Fibroblast of upper back skin (primary cell): ENCODE results near the gene LYPD6.

Experiments
- DNase-seq: peaks from one replicate; pipeline ENCODE4 v3.0.0-alpha.2; 2013

LYPD6 gene

DNA sequence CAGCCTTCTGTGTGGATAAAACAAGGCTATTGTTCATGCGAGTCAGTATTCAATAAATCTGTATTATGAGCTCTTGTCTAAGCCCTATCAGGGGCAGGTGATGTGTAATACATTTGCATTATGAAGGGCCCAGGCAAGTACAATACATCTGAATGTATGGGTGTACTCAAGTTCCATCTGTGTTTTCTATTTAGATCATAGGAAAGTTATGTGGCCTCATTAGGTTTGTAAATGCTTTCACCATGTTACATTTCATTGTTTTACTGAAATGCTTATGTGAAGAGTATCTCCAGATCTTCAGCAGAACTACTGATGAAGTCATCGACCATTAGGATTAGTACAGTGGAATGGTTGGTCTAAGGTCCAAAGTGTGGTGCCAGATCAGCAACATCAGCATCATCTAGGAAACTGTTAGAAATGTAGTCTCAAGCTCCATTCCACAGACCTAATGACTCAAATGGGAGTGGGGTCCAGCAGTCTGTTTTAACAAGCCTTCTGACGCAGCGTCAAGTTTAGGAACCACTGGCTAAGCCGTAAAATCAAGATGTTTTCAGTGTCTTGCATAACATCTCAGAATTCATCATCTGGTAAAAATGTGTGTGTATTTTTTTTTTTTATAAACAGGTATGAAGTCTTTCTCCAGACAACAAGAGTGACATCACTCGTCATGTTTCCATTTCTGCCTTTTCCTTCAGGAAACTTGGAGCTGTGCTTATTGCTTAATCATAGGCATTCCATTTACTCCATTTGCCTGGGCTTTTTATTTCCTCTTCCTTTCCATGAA is 80.5 kb downstream of the LYPD6 start:
- peak; percentile 90 for DNase-seq

DNA sequence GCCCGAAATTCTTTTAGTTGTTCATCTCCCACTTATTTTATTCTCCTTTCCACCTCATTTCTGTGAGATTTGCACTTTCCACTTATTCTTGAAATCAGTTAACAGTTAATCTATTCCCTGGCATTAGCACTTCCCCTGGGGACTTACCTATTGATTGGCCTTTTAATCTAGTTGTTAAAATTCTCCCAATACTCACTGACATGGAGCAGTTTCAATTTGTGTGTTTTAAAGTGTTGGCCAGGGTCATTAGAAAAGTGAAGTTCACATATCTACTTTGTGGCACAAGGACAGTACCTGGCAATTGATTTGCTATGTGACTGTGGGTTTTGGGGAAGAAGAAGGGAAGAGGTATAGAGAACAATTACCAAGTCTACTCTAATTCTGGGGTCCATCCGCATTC is 83.1 kb downstream of the LYPD6 start:
- DNase-seq, result no peak

DNA sequence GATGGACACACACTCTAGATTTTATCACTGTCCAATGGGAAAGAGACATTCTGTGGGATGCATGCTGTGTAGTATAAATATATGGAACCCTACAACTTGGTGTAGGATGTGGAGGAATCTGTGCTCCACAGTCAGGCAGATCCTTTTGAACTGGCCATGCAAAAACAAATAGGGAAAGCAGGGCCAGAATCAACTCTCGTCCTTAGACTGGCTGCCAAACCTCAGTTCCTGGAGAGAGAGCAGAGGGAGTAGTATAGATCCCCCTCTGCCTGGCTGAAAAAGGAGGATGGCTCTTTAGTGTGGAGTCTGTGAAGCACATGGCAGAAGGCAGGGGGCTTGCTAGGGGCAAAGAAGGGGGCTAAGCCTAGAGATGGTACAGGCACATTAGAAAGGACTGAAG is 84.7 kb downstream of the LYPD6 start:
- no peak for DNase-seq

DNA sequence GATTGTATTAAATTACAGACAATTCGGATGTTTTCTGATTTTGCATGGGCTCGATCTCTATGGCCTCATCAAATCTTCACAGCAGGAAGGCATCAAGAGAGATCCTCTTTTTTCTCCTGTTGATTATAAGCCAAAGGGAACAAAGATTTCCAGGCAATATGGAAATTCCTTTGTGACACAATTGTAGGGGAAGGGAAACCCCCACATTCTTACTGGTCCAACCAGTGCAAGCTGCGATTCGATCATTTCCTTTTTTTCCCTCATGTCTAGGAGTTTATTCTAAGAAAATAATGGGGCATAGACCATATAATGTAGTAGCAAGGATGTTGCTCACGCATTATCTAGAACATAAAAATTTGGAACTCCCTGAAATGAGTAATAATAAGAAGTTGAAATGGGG is 87.7 kb downstream of the LYPD6 start:
- DNase-seq, result no peak

DNA sequence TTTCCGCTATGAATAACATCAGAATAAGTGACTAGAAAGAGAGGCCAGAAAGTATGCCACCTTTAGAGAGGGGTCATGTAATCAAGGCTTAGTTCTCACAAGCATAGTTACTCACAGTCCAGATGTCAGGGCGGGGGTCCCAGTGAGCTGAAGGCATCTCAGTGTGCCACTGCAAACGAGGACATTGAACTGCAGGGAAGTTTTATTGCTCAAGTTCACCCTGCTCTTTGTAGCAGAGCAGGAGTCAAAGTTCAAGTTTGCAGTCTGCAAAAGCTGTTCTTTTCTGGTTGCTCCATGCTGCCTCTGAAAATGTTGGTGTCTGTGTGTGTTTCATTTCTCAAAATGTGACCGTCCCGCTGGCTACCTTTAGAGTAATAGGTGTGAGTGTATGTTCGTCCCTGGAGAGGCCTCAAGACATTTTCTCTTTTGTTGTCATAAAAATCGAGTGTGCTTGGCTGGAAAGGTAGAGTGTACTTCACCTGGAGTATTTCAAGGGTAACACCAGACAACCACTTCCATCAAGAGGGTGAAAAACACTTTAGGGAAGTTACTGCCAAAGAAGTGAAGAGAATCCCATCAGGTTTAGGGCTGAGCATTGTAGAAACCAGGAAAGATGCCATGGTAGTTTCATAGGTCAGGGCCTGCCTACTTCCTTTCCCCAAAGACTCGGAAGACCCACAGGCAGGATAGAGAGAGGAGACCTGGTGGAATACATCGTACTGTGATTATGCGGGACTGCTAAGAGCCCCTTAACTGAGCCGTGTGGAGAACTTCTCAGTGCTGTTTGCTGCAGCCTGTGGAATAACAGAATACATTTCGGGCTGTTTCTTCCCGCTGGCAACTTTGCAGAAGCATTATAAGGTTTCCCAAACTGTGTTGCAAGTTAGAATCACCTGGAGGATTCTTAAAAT is 89.9 kb downstream of the LYPD6 start:
- DNase-seq, result no peak

DNA sequence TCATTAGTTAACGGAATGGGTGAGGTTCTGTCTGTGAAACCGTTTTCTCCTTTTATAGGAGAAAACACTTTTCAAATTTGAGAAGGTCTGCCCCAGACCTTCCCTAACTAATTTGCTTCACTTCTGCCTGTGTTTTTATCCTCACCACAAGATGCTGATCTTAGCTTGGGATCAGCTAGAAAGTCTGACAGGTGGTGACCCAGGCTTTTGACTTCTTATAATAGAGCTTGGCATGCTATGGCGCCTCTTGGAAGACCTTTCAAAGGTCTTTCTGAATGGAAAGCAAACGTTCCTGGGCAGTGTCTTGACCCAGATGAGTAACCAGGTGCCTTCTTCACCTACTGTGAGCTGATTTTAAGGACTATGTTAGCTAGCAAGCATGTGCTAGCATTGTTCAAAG is 91.4 kb downstream of the LYPD6 start:
- DNase-seq, result no peak

DNA sequence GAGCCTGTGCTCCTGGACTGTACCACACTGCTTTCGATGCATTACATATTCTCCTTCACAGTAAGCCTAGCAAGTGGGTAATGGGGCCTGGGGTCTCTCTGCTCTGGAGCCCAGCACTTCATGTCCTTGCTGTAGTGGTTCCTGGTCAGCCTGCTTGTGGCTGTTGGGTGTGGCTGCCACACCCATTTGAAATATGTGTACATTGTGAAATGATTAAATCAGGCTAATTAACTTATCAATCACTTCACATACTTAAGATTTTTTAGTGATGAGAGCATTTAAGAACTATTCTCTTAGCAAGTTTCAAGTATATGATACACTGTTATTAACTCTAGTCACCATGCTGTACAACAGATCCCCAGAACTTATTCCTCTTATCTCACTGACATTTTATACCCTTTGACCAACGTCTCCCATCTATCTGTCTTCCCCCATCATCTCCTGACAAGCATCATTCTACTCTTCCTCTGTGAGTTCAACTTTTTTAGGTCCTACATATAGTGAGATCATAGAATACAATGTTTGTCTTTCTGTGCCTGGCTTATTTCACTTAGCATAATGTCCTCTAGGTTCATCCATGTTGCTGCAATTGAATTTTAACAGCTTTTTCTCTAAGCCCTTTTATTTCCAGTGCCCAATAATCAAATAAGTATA is 92.1 kb downstream of the LYPD6 start:
- DNase-seq, result peak; percentile 59

DNA sequence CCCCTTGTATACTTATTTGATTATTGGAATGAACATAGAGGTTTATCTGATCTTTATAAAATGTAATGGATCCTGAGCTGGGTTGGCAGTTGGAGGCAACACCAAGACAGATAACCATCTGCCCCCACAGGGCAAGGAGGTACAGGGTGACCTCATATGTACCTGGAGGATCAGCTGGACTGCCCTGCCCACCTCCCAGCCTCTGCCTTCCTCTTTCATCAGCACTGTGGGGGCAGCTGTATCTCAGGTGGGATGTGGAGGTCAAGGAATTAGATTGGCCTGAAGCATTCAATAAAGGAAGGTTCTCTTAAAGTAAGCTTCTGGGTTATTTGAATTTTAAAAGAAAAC is 92.6 kb downstream of the LYPD6 start:
- DNase-seq, result no peak

DNA sequence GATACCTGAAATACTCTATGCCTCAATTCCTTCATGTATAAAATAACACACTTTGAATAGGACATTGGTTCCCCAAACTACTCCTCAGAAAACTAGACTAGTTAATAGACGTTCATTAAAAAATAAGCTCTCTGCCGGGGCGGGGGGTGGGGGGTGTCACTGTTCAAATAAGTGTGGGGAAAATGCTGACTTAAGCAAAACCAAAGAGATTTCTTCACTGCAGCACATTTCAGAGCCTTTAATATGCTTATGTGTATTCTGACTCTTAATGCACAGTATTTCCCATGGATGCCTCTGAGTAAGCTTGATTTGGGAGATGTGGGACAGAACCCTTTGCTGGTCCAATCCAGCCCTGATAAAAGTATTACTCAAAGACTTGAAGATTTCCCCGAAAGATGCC is 93.2 kb downstream of the LYPD6 start:
- DNase-seq, result no peak

DNA sequence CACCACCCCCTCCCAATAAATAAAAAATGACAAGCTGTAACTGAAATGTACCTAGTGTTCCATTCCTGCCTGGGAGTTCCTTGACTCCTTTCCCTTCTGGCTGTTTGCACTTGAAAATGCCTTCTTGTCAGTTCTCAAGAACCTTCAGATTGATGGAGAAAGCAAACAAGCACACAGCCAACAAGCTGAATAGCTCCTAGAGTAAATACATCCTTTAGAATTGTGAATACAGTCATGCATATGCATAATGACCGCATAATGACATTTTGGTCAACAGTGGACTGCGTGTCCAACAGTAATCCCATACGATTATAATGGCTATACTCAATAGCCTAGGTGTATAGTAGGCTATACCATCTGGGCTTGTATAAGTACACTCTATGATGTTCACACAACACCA is 97.0 kb downstream of the LYPD6 start:
- DNase-seq, result peak; percentile 18

DNA sequence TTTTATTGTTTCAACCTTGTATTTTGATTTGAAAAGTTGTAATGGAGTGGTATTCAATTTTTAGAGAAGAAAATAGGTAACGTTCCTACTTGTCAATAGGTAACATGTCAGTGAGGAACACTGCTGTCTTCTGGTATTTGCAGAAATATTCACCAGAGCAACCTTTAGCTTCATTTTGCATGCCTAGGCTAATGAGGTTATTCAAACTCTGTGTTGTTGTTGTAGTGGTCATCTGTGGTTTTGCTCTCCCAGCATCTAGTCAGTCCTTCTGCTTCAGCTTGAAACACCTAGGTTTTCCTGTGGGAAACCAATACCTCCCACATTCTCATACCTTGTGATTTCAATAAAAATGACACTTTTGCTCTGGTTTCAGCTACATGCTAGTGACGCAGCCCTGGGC is 98.4 kb downstream of the LYPD6 start:
- DNase-seq, result no peak

DNA sequence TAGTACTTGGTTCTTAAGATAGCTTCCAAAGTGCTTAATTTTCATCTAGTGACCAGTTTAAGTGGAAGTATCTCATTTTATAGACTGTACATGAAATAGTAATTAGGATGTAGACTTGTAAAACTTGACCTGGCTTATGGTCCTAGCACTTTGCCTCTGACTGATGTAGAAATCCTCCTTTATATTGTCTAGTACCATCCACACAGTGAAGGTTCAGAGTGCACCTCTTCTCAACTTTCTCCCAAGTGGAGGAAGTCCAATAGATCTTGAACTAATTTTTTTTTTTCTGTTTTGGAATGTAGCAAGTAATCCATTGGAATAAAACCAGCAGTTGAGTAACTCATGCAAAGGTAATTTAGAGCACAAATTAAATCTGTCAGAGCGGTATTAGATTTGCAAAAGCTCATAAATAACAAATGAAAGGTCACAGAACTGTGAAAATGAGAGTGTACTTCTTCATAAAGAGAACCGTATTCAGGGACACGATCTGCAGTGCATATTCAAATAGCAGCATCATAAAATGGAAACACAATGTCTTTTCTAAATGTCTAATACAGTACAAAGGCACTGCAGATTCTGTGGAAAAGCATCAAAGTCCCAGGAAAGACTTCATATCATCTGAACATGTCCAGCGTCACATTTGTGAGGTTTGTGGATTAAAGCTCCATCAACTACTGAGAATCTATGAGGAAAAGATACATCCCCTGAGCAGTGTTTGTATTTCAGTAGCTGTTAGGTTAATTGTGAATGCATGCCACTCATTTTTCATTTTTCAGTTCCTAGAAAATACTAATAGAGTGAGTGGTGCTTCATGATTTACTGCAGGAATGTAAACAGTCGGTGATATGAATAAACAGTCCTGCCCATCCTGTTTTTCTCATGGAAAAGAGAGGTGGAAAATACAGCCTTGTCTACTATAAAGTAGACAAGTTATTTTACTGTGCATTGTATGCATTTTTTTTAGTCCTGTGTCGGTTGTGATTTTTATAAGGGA is 100.7 kb downstream of the LYPD6 start:
- peak; percentile 28 for DNase-seq

DNA sequence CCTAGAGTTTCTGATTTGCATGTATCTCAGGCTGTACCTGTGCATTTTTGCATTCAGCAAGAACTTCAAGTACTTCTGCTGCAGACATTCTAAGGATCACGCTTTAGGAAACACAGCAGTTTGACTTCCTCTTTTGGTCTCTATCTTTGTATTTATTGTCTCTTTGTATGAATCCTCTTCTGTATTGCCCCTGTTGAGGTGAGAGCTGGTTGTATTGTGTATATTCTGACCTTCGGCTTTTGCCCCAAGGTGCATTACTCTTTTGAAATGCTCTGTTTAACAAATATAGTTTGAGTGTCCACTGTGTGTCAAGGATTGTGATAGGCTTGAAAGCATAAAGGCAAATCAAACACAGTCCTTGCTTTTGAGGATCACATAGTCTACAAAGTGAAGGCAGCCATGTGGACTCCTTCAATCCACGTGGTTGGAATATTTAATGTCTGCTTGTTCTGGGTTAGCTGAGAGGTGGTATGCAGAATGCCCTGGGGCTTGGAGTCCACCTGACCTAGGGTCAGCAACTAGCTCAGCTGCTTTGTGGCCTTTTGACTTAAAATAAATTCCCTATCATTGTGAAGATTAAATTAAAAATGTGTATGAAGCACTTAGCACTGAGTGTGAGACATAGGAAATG is 108.1 kb downstream of the LYPD6 start:
- DNase-seq, result no peak

DNA sequence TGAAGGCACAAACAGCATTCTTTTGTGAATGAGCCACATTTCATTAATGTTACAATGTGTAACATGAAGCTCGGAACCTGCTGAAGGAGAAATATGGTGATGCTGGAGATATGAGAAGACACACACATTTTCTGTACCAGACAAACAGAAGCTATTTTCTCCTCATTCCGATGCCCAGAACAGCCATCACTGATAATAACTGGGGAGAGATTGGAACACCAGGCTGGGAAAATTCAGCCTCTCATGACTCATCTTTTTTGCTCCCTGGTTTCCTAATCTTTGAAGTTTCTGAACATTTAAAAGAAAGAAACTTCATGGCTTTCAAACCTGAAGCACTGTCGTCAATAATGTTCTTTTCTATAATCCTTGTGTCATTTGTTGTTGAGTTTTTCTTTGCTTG is 110.9 kb downstream of the LYPD6 start:
- no peak for DNase-seq

DNA sequence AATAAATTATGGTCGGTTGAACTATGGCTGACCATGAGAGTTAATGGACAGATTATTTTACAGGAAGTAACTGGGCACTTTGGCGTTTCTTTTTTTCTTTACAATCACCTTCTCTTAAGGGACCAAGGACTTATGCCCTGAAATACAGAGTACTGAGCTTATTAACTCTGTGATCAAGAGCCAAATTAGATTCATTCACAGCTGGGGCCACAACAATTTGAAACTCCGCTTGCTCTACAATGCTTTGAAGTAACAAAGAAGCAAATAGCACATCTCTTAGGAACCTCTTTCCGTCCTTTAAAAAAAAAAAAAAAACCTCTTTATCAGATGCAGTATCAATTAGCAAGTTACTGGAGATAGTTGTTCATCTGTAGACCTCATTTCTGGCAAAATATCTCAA is 112.0 kb downstream of the LYPD6 start:
- DNase-seq, result no peak

DNA sequence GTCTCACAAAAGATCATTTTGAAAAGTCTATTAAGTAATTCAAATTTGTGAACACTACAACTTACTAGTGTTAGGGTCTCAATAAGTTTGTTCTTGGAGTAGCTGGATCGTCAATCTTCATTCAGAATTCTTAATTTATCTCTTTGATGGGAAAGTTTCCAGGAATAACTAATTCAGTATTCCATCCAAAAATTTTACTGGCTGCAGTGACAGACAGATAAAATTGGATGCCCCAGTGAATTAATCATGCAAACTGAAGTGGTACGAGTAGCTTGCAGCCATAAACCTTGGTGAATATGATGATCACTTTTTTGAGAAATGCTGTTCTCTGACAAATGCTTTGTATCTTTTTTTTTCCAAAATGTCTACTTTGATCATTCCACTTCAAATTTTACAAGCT is 112.8 kb downstream of the LYPD6 start:
- DNase-seq, result no peak

DNA sequence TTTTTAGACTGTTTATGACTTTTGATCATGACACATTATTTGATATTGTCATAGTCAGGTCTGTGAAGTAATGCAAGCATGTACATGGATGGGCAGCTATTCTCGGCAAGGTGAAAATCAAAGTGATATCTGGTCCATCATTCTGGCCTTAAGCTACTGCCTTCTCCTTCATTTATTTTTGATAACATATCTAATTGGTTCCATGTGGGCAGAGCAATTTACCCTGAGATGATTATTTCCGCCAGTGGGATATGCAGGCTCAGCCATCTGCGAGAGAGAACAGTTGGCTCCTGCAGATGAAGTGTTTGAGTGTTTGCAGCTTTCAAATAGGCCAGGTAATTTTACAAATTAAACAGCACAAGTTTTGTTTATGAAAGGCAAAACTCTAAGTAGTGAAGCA is 116.4 kb downstream of the LYPD6 start:
- no peak for DNase-seq

DNA sequence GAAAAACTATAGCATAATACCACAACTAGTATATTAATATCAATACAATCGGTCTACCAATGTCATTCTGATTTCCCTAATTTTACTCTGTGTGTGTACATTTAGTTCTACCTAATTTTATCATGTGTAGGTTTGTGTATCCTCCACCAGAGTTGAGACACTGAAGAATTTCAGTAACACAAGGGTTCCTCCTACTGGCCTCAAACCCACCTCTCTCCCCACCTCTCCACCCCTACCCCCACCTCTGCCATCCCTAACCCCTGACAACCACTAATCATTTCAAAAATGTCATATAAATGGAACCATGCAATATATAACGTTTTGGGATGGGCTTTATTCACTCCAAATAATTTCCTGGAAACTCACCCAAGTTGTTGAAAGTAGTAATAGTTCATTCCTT is 117.9 kb downstream of the LYPD6 start:
- DNase-seq, result no peak

DNA sequence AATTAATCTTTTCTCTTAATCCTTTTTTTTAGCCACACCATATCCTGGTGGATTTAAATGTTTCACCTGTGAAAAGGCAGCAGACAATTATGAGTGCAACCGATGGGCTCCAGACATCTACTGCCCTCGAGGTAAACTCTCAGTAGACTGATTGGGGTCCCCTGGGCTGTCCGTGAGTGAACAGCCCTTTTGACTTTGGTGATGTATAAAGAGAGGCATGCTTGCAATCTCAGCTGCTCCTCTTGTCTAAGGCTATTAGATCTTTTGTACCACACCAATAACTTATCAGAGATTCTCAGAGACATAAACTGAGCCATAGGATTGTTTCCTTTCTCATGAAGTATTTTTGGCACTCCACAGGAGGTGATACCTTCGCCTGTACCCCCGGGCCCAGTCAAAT is 118.6 kb downstream of the LYPD6 start:
- no peak for DNase-seq

DNA sequence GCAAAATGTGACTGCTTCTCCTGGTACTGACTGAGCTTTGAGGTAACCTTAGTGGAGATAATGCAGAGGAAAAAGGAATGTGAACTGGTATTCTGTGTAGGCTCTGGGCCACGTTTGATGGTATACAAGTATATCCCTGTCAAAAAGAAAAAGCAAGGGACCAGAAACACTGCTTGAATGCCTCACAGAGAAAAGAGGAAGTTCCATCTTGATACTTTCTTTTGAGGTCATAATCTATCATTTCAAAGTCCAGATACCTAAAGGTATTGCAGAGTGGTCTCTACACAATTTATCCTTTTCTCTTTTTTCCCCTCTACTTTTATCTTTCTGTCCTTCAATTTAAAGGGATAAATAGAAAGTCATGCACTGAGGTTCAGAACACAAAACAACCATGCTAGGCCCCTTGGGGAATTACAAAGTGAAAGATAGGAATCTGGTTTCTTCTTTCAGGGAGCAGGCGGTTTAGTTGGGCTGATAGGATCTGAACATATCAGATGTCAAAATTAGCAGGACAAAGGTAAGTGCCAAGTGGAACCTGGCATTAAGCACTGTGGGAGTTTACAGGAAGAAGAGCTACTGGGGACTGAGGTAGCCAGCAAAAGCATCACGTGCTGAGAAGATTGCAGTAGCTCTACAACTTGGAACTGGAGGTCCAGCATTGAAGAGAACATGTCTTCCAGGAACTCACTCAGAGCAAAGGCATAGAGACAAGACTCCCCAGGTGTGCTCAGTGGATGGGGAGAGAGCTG is 121.2 kb downstream of the LYPD6 start:
- DNase-seq, result no peak

DNA sequence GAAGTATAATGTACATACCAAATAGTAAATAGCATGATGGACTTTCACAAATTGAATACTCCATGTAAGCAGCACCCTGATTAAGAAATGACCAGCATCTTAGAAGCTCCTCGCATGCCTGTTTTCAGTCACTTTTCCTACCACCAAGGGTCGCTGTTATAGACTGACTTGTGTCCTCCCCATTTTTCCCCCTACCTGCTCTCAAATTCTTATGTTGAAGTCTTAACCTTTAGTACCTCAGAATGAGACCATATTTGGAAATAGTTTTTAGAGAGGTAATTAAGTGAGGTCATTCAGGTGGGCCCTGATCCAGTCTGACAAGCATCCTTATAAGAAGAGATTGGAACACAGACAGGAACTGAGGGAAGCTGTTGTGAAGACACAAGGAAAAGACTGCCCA is 125.9 kb downstream of the LYPD6 start:
- DNase-seq, result no peak
